CD4-positive, alpha-beta T cell treated with Interleukin-15 for 1 hour (primary cell): ENCODE results near the gene PRKCZ.

ENCODE experiments used
- DNase-seq: peaks from one replicate; pipeline ENCODE4 v3.0.0-alpha.2; 2020

Gene PRKCZ

DNA sequence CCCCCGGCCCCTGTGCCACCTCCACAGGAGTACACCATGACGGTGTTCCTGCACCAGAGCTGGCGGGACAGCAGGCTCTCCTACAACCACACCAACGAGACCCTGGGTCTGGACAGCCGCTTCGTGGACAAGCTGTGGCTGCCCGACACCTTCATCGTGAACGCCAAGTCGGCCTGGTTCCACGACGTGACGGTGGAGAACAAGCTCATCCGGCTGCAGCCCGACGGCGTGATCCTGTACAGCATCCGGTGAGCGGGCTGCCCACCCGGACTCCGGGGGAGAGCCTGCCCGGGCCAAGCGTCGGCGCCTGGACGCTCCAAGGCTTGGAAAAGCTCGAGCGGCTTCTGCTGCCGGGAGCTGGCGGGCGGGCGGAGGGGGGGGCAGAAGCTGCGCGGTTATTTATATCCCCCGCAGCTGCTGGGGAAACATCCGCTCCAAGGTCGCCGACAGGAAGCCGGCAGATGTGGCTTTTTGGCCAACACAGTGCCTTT is 24.7 kb upstream of the PRKCZ start:
- DNase-seq: no peak

- DNase-seq: no peak
Observed at GRCh38 chr1:2027961-2028583, 22.1 kb upstream of the PRKCZ start.

DNA sequence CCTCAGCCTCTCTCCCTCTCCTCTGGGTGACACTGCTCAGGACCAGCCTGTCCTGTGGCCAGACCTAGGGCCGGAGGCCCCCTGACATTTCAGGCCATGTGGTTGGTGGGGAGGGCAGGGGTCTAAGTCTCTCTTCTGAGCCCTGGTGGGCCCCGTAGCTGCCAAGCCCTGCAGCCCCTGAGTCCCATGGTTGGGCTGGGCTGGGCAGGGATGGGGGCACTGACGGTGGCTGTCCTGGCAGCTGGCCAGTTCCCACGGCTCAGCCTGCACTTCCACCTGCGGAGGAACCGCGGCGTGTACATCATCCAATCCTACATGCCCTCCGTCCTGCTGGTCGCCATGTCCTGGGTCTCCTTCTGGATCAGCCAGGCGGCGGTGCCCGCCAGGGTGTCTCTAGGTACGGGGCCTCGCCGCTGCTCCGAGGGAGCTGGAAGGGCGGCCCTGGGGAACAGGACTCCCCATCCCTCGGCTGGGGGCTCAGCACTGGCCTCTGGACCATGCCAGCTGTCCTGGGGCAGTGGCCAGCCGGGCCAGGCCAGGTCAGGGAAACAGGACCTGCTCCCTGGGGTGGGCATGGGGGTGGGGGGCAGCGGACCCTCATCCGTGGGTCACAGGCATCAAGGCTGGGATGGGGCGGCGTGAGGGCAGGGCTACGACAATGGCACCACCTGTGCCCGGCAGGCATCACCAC is 21.2 kb upstream of the PRKCZ start:
- no peak for DNase-seq

DNA sequence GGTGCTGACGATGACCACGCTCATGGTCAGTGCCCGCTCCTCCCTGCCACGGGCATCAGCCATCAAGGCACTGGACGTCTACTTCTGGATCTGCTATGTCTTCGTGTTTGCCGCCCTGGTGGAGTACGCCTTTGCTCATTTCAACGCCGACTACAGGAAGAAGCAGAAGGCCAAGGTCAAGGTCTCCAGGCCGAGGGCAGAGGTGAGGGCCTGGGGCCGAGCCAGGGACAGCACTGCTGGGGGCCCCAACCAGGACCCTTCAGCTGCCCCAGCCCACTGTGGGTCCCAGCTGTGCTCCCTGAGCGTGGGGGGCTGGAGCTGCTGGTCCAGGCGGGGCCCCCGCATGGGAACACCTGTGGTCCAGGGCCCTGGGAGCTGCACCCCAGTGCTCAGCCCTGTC is 20.6 kb upstream of the PRKCZ start:
- DNase-seq: no peak

GRCh38 chr1:2030076-2030871 is 19.9 kb upstream of the PRKCZ start:
- no peak for DNase-seq

- no peak for DNase-seq
Observed at GRCh38 chr1:2031546-2032540, 18.4 kb upstream of the PRKCZ start.

- no peak for DNase-seq
Observed at GRCh38 chr1:2032737-2033136, 17.5 kb upstream of the PRKCZ start.

GRCh38 chr1:2033165-2033564 is 17.0 kb upstream of the PRKCZ start:
- no peak for DNase-seq

DNA sequence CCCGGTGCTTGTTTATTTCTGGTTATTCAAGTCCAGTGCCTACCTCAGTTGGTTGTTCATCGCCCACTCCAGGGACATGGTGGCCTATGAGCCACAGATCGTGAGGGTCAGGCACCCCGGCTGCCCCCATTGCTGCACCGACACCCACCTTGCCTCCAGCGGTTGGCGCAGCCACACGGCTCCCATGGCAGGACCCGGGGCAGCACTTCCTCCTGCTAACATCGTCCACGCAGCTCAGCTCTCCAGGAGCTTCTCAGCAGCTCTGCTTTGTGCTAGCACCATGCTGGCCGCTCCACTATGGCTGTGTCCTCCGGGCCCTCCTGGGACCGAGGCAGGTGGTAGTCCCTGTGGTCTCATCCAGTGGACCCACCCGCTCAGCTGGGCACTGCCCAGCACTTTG is 13.9 kb upstream of the PRKCZ start:
- DNase-seq: no peak

DNA sequence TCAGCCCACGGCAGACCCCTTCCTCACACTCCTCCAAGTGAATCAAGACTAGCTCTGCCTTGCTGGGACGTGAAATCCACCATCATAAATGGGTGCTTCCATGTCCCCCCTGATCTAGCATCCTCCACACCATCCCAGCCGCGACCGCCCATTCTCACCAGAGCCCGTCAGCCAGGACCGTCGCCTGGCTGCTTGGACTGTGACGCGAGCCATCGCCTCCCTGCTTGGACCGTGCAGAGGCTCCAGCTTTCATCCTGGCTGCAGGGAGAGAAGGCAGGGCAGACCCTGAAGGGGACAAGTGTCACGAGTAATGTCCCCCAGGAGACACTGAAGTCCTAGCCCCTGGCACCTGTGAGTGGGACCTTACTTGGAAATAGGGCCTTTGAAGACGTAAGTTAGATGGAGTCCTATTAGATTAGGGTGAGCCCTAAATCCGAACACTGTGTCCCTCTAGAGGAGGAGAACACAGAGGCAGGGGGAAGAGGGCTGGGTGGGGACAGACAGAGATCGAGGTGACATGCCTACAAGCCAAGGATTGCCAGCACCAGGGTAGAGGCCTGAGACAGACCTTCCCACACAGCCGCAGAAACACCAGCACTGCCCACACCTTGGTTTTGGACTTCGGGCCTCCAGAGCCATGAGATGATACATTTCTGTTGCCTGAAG is 12.8 kb upstream of the PRKCZ start:
- no peak for DNase-seq

DNA sequence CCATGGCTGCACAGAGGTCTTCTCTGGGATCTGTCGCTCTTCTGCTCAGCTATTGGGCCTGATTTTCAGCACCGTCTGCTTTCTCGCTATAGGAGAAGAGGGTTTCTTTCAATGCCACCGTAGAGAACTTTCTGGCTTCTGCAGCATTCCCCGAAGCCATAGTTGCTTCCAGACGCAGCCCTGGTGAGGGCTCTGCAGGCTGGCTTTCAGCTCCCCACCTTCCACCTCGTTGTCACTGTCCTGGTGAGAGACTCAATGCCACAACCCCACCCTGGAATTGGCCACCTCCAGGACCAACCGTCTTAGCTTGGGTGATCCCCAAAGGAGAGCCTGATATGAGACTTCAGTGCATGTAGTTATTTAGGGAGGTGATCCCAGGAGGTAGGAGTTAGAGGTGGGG is 12.0 kb upstream of the PRKCZ start:
- no peak for DNase-seq

GRCh38 chr1:2039251-2039650 is 11.0 kb upstream of the PRKCZ start:
- no peak for DNase-seq

GRCh38 chr1:2041305-2041704 is 8.9 kb upstream of the PRKCZ start:
- DNase-seq: no peak

GRCh38 chr1:2041887-2042286 is 8.3 kb upstream of the PRKCZ start:
- no peak for DNase-seq

GRCh38 chr1:2042830-2043773 is 7.1 kb upstream of the PRKCZ start:
- DNase-seq: no peak

- no peak for DNase-seq
Observed at GRCh38 chr1:2043886-2044285, 6.3 kb upstream of the PRKCZ start.

DNA sequence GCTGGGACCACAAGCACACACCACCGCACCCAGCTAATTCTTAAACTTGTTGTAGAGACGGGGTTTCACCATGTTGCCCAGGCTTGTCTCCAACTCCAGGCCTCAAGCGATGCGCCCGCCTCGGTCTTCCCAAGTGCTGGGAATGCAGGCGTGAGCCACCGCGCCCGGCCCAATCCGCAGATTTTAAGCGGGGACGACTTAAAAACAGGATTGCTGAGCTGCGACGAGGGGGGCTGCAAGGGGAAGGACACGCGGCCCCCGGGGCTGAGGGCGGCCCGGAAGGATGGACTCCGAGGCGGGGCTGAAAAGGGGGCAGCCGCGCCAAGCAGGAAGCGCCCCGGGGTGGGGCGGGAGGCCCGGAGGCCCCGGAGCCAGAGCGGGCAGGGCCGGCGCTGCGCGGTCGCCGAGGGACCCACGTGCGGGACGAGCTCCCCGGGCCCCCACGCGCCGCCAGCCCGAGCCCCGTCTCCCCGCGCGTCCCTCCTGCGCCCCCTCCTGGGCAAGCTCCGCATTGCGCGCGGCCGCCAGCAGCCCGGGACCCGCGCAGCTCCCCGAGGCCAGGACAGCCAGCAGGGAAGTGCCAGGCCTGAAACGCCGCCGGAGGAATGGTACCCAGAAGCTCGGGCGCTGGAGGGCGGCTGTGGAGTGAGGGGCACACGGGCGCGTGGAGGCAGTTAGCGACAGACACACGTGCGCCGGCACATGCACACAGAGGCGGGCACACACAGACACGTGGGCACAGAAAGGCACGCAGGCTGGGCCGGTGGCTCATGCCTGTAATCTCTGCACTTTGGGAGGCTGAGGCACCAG is 5.5 kb upstream of the PRKCZ start:
- peak; percentile 75 for DNase-seq

DNA sequence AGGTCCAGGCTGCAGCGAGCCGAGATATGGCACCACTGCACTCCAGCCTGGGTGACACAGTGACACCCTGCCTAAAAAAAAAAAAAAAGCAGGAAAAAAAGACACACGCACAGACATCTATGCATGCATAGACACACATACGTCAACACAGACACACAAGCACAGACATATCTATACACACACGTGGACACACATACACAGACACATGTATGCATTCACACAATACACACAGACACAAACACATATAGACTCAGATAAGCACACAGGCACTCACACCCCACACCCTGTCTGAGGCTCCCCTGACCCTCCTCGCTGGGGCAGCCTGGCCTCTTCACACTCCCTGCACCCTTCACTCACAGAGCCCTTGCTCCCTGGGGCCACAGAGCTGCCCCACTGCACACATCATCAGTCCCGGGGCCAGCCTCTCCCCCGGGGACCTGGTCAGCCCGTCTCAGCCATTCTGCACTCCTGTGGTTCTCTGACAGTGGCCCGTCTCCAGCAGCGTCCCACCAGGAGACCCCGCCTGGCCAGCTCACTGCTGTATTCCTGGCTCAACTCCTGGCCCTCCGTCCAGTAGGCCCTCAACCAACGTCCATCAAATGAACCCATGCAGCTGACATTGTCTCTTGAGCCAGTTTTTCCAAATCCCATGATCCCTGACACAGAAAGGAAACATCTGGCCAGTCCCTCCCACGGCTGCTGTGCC is 4.6 kb upstream of the PRKCZ start:
- no peak for DNase-seq

- DNase-seq: peak; percentile 35
Observed at GRCh38 chr1:2046174-2046917, 3.9 kb upstream of the PRKCZ start.
